Measurements from ENCODE around the gene GALNT18. TPM values are rescaled to one million over a fixed set of nuclear protein-coding genes. Genes with fewer than 3 reads are reported as not detected.

Gene GALNT18
- total and polyA plus RNA-seq, 5 donors = 17.5 to 32.2 (median 21.0) TPM

GRCh38 chr11:11400635-11401232, 221.1 kb downstream of the GALNT18 start:
- no peak overlapping the region for H3K4me3 ChIP-seq (ENCODE audit: low read length)
- ATAC-seq (peak in 1 of 2 donors; percentile 28), DNase-seq (peak in 1 of 3 donors; percentile 60)
- intact Hi-C loops (cut with DNase I) = loop anchor here in 2 of 4 donors (10.0 kb wide), 1 partner anchor 224 kb away; the partner anchor contains the start of gene GALNT18 (in 2 of the 2)
- 78% methylated on average over 9 of the region's 9 CpGs for WGBS
- H3K9me3 ChIP-seq (ENCODE audit: control insufficient read depth, low read length) = no peaks in the 10 kb centered on the region
- no peaks in the 10 kb centered on the region for H3K27me3 ChIP-seq (ENCODE audit: control insufficient read depth, insufficient read depth)
- no peak overlapping the region for H3K27ac ChIP-seq (ENCODE audit: low read length)
- H3K4me1 ChIP-seq (ENCODE audit: control insufficient read depth, insufficient read depth, low read length) = peaks cover 4% of the 10 kb centered on the region

GRCh38 chr11:11400121-11400520, 221.7 kb downstream of the GALNT18 start:
- intact Hi-C loops (cut with DNase I) = loop anchor here in 2 of 4 donors (10.0 kb wide), 1 partner anchor 225 kb away; the partner anchor contains the start of gene GALNT18 (in 2 of the 2)
- no peak for DNase-seq
- ATAC-seq = no peak
- Histone ChIP-seq H3K4me1 (ENCODE audit: control insufficient read depth, insufficient read depth, low read length) (peaks cover 4% of the 10 kb centered on the region), H3K27me3 (ENCODE audit: control insufficient read depth, insufficient read depth) (no peaks in the 10 kb centered on the region), H3K27ac (ENCODE audit: low read length) (no peak overlapping the region), H3K9me3 (ENCODE audit: control insufficient read depth, low read length) (no peaks in the 10 kb centered on the region), H3K4me3 (ENCODE audit: low read length) (no peak overlapping the region)
- WGBS = 98% methylated on average over 3 of the region's 3 CpGs

DNA sequence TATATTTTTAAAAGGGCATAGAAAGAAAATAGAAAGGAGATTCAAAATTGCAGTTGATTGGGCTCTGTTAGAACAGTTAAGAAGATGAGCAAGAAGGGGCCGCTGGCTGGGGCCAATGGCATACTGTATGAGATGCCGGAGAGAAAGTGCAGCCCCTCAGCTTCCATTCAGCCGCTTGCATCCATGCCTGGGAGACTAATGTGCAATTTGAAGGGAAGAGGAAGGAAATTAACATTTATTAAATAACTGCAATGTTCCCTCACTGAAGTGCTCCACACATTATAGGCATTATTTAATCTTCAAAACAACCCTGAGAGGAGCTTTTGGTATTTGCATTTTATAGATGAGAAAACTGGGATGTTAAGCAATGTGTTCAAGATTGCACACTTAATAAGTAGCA, 224.0 kb downstream of the GALNT18 start:
- H3K4me1 ChIP-seq (ENCODE audit: control insufficient read depth, insufficient read depth, low read length) = no peaks in the 10 kb centered on the region
- WGBS = 97% methylated on average over 3 of the region's 3 CpGs
- intact Hi-C loops (cut with DNase I) = no loop called here
- H3K9me3 ChIP-seq (ENCODE audit: control insufficient read depth, low read length) = no peaks in the 10 kb centered on the region
- no peak for ATAC-seq
- no peak for DNase-seq
- H3K27ac ChIP-seq (ENCODE audit: low read length) = no peak overlapping the region
- no peak overlapping the region for H3K4me3 ChIP-seq (ENCODE audit: low read length)
- H3K27me3 ChIP-seq (ENCODE audit: control insufficient read depth, insufficient read depth) = no peaks in the 10 kb centered on the region

- Histone ChIP-seq H3K4me3 (ENCODE audit: low read length) (no peak overlapping the region), H3K4me1 (ENCODE audit: control insufficient read depth, insufficient read depth, low read length) (peaks cover under 1% of the 10 kb centered on the region), H3K27me3 (ENCODE audit: control insufficient read depth, insufficient read depth) (no peaks in the 10 kb centered on the region), H3K9me3 (ENCODE audit: control insufficient read depth, low read length) (no peaks in the 10 kb centered on the region), H3K27ac (ENCODE audit: low read length) (no peak overlapping the region)
- 52% methylated on average over 2 of the region's 2 CpGs for WGBS
- DNase-seq (no peak), ATAC-seq (no peak)
- intact Hi-C loops (cut with DNase I) = no loop called here
Observed at GRCh38 chr11:11397036-11397415, 224.8 kb downstream of the GALNT18 start.

- H3K27ac ChIP-seq (ENCODE audit: low read length) = no peak overlapping the region
- intact Hi-C loops (cut with DNase I) = no loop called here
- no peak for DNase-seq
Observed at GRCh38 chr11:11396301-11397035, 225.3 kb downstream of the GALNT18 start.

GRCh38 chr11:11395126-11395525, 226.7 kb downstream of the GALNT18 start:
- 92% methylated on average over 2 of the region's 2 CpGs for WGBS
- intact Hi-C loops (cut with DNase I) = no loop called here
- peaks cover 2% of the 10 kb centered on the region for H3K4me1 ChIP-seq (ENCODE audit: control insufficient read depth, insufficient read depth, low read length)

More at GRCh38 chr11:11396301-11397035, 225.3 kb downstream of the GALNT18 start:
- Histone ChIP-seq H3K4me3 (ENCODE audit: low read length) (no peak overlapping the region), H3K4me1 (ENCODE audit: control insufficient read depth, insufficient read depth, low read length) (peaks cover 2% of the 10 kb centered on the region), H3K27me3 (ENCODE audit: control insufficient read depth, insufficient read depth) (no peaks in the 10 kb centered on the region), H3K9me3 (ENCODE audit: control insufficient read depth, low read length) (no peaks in the 10 kb centered on the region)
- ATAC-seq = peak; percentile 18 to 71
- 39% methylated on average over 11 of the region's 11 CpGs for WGBS

GRCh38 chr11:11394241-11394640, 227.6 kb downstream of the GALNT18 start:
- Histone ChIP-seq H3K4me1 (ENCODE audit: control insufficient read depth, insufficient read depth, low read length) (peaks cover 2% of the 10 kb centered on the region), H3K4me3 (ENCODE audit: low read length) (no peak overlapping the region), H3K9me3 (ENCODE audit: control insufficient read depth, low read length) (no peaks in the 10 kb centered on the region), H3K27ac (ENCODE audit: low read length) (no peak overlapping the region), H3K27me3 (ENCODE audit: control insufficient read depth, insufficient read depth) (no peaks in the 10 kb centered on the region)
- no peak for DNase-seq
- no peak for ATAC-seq
- intact Hi-C loops (cut with DNase I) = no loop called here

More at GRCh38 chr11:11395126-11395525, 226.7 kb downstream of the GALNT18 start:
- no peaks in the 10 kb centered on the region for H3K27me3 ChIP-seq (ENCODE audit: control insufficient read depth, insufficient read depth)
- no peak overlapping the region for H3K27ac ChIP-seq (ENCODE audit: low read length)
- no peak for ATAC-seq
- no peak overlapping the region for H3K4me3 ChIP-seq (ENCODE audit: low read length)
- no peak for DNase-seq
- no peaks in the 10 kb centered on the region for H3K9me3 ChIP-seq (ENCODE audit: control insufficient read depth, low read length)

- 73% methylated on average over 13 of the region's 13 CpGs for WGBS
Observed at GRCh38 chr11:11391796-11392463, 229.9 kb downstream of the GALNT18 start.

DNA sequence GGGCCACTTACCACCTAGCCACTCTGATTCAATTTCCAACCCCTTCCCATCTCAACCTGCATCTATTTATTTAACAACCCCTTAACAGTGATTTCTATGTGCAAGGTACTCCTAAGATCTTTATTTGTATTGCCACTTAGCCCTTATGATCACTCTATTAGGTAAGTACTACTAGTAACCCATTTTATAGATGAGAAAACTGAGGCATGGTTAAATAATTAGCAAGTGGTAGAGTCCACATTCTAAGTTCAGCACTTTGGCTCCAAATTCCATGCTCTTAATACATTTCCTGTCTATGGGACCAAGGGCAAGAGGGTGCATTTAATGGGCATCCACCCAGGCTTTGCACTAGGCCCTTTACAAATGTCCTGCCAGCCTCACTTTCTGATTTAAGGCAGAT, 230.6 kb downstream of the GALNT18 start:
- Histone ChIP-seq H3K27me3 (ENCODE audit: control insufficient read depth, insufficient read depth) (no peaks in the 10 kb centered on the region), H3K4me3 (ENCODE audit: low read length) (no peak overlapping the region), H3K27ac (ENCODE audit: low read length) (no peak overlapping the region), H3K9me3 (ENCODE audit: control insufficient read depth, low read length) (no peaks in the 10 kb centered on the region), H3K4me1 (ENCODE audit: control insufficient read depth, insufficient read depth, low read length) (peaks cover 2% of the 10 kb centered on the region)
- ATAC-seq = no peak
- no peak for DNase-seq
- intact Hi-C loops (cut with DNase I) = no loop called here

More at GRCh38 chr11:11391796-11392463, 229.9 kb downstream of the GALNT18 start:
- DNase-seq (no peak), ATAC-seq (peak; percentile 51 to 53)
- no peaks in the 10 kb centered on the region for H3K9me3 ChIP-seq (ENCODE audit: control insufficient read depth, low read length)
- intact Hi-C loops (cut with DNase I) = no loop called here
- H3K27me3 ChIP-seq (ENCODE audit: control insufficient read depth, insufficient read depth) = no peaks in the 10 kb centered on the region
- H3K4me3 ChIP-seq (ENCODE audit: low read length) = no peak overlapping the region
- H3K27ac ChIP-seq (ENCODE audit: low read length) = no peak overlapping the region
- peaks cover 2% of the 10 kb centered on the region for H3K4me1 ChIP-seq (ENCODE audit: control insufficient read depth, insufficient read depth, low read length)

DNA sequence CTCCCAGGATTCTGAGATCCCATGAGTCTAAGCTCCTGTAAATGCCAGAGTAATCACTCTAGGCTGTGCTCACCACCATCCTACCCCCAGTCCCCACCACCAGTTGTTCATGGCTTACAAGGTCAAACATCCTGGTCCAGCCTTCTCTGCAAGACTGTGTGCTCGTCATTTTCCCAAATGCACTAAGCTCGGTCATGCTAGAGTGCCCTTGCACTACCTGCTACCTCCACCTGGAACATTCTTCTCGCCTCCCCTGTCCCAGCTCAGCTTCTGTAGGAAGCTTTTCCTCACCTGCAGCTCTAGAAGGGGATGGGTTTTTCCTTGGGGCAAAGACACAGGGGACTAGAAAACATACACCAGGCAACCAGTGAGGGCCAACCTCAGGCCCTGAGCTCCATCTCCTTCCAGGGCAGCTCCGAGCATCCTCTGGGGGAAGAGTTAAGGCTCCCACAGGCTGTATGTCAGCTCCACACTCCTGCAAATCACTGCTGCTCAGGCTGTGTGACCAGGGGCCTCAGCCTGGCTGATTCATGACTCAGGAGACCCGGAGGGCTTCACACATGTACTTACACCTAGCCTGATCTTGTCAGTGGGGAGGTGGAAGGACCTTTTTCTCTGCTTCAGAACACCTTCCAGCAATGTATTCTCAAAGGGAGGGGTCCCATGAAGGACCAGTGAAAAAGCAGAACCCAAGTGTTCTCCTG, 231.6 kb downstream of the GALNT18 start:
- 97% methylated on average over 5 of the region's 5 CpGs for WGBS
- H3K4me1 ChIP-seq (ENCODE audit: control insufficient read depth, insufficient read depth, low read length) = peaks cover 2% of the 10 kb centered on the region
- DNase-seq (no peak), ATAC-seq (no peak)
- intact Hi-C loops (cut with DNase I) = no loop called here
- no peak overlapping the region for H3K4me3 ChIP-seq (ENCODE audit: low read length)
- H3K27ac ChIP-seq (ENCODE audit: low read length) = no peak overlapping the region
- H3K27me3 ChIP-seq (ENCODE audit: control insufficient read depth, insufficient read depth) = no peaks in the 10 kb centered on the region
- no peaks in the 10 kb centered on the region for H3K9me3 ChIP-seq (ENCODE audit: control insufficient read depth, low read length)
